Naive B cell (primary cell): ENCODE measurements around the gene DPEP2NB. TPM values are rescaled to one million over a fixed set of nuclear protein-coding genes. Genes with fewer than 3 reads are reported as not detected.

ENCODE experiments used
- ATAC-seq, 2 donors: fragments of 150-1000 bp; cut with Tn5 transposase; 2 replicates each; pipeline ENCODE4 v1.10.0; 2021; ENCODE audit warnings: low read depth in 2 of 2, mild to moderate bottlenecking in 2 of 2, moderate library complexity in 2 of 2
- DNase-seq: peaks from one replicate; pipeline ENCODE4 v3.0.0; 2022
- H3K27ac Mint-ChIP-seq, 6 donors: one replicate each; pipeline ENCODE4 v1.8.0; 2020 to 2022; ENCODE audit warnings: mild to moderate bottlenecking in 6 of 6, mixed read lengths in 6 of 6, moderate library complexity in 5 of 6, inconsistent platforms in 2 of 6
- H3K27me3 Mint-ChIP-seq, 3 donors: one replicate each; pipeline ENCODE4 v1.8.0; 2021 to 2022; ENCODE audit warnings: mixed read lengths in 3 of 3, mild to moderate bottlenecking in 1 of 3
- H3K36me3 Mint-ChIP-seq, 2 donors: one replicate each; pipeline ENCODE4 v1.8.0; 2020 to 2022; ENCODE audit warnings: mixed read lengths in 2 of 2, inconsistent platforms in 1 of 2, mild to moderate bottlenecking in 1 of 2
- H3K4me1 Mint-ChIP-seq, 3 donors: one replicate each; pipeline ENCODE4 v1.8.0; 2020 to 2022; ENCODE audit warnings: mixed read lengths in 3 of 3, inconsistent platforms in 1 of 3, mild to moderate bottlenecking in 1 of 3, moderate library complexity in 1 of 3
- H3K4me3 Mint-ChIP-seq, 8 donors: one replicate each; pipeline ENCODE4 v1.8.0; 2020 to 2022; ENCODE audit warnings: mild to moderate bottlenecking in 8 of 8, mixed read lengths in 8 of 8, moderate library complexity in 8 of 8, inconsistent platforms in 2 of 8
- H3K9me3 Mint-ChIP-seq, 7 donors: one replicate each; pipeline ENCODE4 v1.8.0; 2020 to 2022; ENCODE audit warnings: mixed read lengths in 7 of 7, mild to moderate bottlenecking in 5 of 7, inconsistent platforms in 2 of 7, moderate library complexity in 1 of 7
- polyA plus RNA-seq, 6 donors: library from polyadenylated mRNA; unstranded; fragments of 300-500 nt; fragmentation: Illumina TruSeq; gene quantifications; one replicate each; pipeline ENCODE4 v1.2.3, GENCODE V29; 2021; ENCODE audit warnings: low read depth in 6 of 6

The DPEP2NB gene, protein sequence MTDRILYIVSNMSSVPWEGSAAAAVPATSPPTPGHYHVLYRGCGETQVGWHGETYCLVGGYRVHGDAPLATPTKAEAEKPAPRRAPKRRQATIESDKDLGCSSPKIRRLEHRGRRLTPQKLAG
- polyA plus RNA-seq: under 1 TPM in 1 of 6 donors, not detected in 5; 0.45 TPM

DNA sequence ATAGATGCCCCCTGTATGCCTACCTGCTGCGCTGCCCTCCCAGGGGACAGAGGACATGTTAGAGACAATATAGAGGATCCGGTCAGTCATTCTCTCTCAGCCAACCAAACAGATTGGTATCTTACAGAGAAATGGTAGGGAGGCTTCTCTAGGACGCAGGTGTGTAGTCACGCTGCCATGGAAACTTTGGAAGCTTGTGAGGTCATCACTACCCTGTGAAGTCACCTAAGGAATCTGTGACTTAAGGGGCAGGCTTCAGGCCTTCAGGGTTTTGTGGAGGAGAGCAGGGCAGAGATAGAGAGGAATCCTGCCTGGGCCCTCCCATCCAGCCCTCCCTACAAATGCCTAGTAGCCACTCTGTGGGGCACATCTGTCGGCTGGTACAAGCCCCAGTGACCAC, at the start of gene DPEP2NB:
Gene DPEP2NB (minus strand): TSS at position 231 of the 400 bp plus-strand sequence. CDS start 141 bp downstream, at position 90.
- H3K27ac Mint-ChIP-seq: peak within 1 kb of the TSS in 2 of 6 donors; percentile 39 to 60
- peaks cover 9 to 17% (median 12%) of the 10 kb centered on the region in 3 donors for H3K4me1 Mint-ChIP-seq
- H3K27me3 Mint-ChIP-seq: no peaks in the 10 kb centered on the region
- ATAC-seq (no peak), DNase-seq (no peak)
- no peaks in the 10 kb centered on the region for H3K9me3 Mint-ChIP-seq
- H3K4me3 Mint-ChIP-seq: no peak within 1 kb of the TSS
- H3K36me3 Mint-ChIP-seq: no peaks in the 10 kb centered on the region

DNA sequence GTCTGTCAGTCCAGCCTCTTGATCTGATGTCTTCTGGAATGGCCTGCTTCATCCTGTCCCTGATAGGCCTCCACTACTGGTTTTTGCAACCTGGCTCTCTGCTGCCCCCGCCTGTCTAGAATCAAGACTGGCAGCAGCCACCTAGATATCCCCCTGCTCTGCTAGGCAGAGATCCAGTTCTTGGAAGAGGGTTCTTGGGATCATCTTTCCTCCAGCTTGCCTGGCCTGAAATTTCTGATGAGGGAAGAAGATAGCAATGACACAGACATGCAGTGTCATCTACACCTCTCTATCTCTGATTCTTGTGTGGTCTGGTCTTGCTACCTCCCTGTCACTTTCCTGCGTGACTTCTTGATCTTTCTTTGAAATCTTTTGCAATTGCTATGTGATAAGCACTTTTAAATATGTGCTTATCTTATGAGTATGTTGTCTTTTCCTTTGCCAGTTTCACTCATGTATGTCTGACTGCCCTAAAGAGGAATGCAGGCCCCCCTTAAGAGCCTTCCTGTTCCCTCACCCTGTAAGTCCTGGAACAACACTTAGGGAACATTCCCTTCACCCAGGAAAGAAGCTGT, 49.2 kb upstream of the DPEP2NB start:
- Mint-ChIP-seq H3K4me1 (peaks cover 38 to 53% (median 46%) of the 10 kb centered on the region in 3 donors), H3K4me3 (no peak overlapping the region), H3K36me3 (peaks cover 14 to 15% of the 10 kb centered on the region in 2 donors), H3K27ac (peak overlapping the region in 3 of 6 donors; percentile 36 to 79 (median 54)), H3K27me3 (no peaks in the 10 kb centered on the region), H3K9me3 (no peaks in the 10 kb centered on the region)
- ATAC-seq (peak; percentile 81 to 94), DNase-seq (peak; percentile 61)

DNA sequence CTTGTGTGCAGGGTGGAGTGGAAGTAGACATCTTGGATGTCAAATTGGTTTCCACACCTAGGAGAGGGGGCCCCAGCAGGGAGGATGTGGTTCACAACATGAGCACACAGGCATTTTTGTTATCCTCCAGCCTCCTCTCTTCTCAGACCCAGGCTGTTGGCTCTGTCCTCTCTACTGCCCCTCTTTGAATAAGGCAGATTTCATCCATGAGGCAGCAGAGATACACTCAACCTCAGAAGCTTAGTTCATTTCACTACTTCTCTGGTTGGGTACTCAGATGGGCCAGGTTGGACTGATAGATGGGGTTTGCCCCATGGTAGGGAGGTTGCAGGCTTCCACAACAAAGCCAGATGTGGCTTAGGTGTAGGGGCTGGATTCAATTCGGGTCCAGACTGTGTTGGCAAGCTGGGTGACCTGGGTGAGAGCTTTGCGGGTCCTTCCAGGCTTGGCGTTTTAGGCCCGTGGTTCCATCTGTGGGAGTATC, 47.2 kb upstream of the DPEP2NB start:
- Mint-ChIP-seq H3K27me3 (no peaks in the 10 kb centered on the region), H3K4me1 (peaks cover 36 to 46% (median 37%) of the 10 kb centered on the region in 3 donors), H3K27ac (peak overlapping the region in 2 of 6 donors; percentile 60 to 67), H3K9me3 (no peaks in the 10 kb centered on the region), H3K36me3 (peaks cover 11 to 24% of the 10 kb centered on the region in 2 donors), H3K4me3 (no peak overlapping the region)
- DNase-seq: no peak
- ATAC-seq: no peak

DNA sequence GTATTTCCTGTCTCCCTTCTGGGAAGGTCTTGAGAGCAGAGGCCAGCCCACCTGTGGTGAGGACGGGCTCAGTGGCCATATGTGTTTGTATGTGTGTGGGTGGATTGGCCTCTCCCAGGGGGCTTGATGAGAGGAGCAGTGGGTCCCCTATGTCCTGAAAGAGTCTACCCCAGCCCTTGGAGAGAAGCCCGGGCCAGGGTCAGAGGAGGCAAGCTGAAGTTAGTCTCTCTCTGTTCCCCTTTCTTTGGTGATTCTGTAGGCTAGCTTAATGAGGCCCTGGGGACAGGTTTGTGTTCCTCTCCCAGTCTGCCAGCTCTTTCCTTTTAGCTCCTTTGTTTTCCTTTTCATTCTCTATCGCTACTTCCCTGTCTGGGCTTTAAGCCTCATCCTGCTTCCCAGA, 45.7 kb upstream of the DPEP2NB start:
- Mint-ChIP-seq H3K4me1 (peaks cover 31 to 39% (median 37%) of the 10 kb centered on the region in 3 donors), H3K27ac (peak overlapping the region in 5 of 6 donors; percentile 54 to 92 (median 72)), H3K4me3 (no peak overlapping the region), H3K9me3 (no peaks in the 10 kb centered on the region), H3K36me3 (peaks cover 11 to 36% of the 10 kb centered on the region in 2 donors), H3K27me3 (no peaks in the 10 kb centered on the region)
- no peak for ATAC-seq
- no peak for DNase-seq

DNA sequence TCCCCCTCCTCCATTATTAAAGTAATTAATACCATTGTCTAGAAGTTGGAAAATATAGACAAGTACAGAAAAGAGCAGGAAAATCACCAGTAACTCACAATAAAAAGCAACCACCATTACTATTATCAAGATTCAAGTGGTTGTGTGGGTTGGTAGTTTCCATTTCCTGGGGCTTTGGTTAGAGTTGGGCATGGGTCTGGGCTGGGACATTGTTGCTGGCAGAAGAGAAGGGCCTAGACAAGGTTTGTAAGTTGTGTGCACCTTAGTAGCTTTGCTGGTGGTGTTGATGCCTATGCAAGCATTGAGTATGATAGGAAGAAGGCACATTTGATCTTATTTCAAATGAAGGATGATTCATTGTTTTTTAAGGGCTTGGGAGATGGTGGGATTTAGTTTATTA, 44.1 kb upstream of the DPEP2NB start:
- H3K36me3 Mint-ChIP-seq: peaks cover 16 to 34% of the 10 kb centered on the region in 2 donors
- H3K4me3 Mint-ChIP-seq: no peak overlapping the region
- H3K27ac Mint-ChIP-seq: peak overlapping the region in 5 of 6 donors; percentile 17 to 82 (median 41)
- H3K9me3 Mint-ChIP-seq: no peaks in the 10 kb centered on the region
- no peak for ATAC-seq
- DNase-seq: no peak
- H3K4me1 Mint-ChIP-seq: peaks cover 23 to 37% (median 34%) of the 10 kb centered on the region in 3 donors
- H3K27me3 Mint-ChIP-seq: no peaks in the 10 kb centered on the region

DNA sequence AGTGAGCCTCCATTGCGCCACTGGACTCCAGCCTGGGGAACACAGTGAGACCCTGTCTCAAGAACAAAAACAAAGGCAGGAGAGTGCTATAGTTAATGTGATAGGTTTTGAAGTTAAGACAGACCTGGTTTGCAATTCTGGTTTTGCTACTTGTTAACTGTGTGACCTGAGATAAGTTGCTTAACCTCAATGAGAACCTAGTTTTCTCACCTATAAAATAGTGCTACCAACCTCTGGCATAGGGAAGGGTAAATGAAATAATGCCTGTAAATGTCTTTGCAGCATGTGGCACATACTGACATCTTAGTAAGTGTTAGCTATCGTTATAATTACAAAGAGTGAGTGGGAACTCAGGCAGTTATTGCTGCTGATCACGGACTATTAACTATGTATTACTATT, 39.7 kb upstream of the DPEP2NB start:
- DNase-seq (no peak), ATAC-seq (no peak)
- Mint-ChIP-seq H3K4me3 (no peak overlapping the region), H3K9me3 (no peaks in the 10 kb centered on the region), H3K4me1 (peaks cover 17 to 28% (median 26%) of the 10 kb centered on the region in 3 donors), H3K36me3 (peaks cover 5 to 24% of the 10 kb centered on the region in 2 donors), H3K27ac (no peak overlapping the region), H3K27me3 (no peaks in the 10 kb centered on the region)

DNA sequence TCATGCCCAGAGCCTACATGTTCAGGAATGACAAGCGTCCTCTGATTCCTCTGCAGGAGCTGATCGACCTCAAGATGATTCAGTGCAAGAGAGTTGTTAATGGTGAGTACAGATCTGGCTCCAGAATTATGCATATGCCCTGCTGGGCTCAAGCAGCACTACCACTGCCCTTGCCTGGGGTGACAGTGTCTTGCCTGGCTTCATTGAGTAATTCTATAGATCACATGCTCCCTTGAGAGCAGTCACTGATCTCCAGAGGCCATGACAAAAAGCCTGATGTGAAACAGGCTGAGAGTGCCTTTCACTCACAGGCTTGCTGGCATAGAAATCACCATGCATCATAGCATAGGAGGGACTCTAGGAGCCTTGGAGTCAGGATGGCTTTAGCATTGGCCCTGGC, 33.7 kb upstream of the DPEP2NB start:
- DNase-seq: no peak
- H3K27me3 Mint-ChIP-seq: no peaks in the 10 kb centered on the region
- H3K27ac Mint-ChIP-seq: no peak overlapping the region
- H3K4me3 Mint-ChIP-seq: no peak overlapping the region
- no peak for ATAC-seq
- H3K36me3 Mint-ChIP-seq: peaks cover 0 to 4% of the 10 kb centered on the region in 2 donors
- no peaks in the 10 kb centered on the region for H3K9me3 Mint-ChIP-seq
- H3K4me1 Mint-ChIP-seq: peaks cover 23 to 54% (median 35%) of the 10 kb centered on the region in 3 donors

DNA sequence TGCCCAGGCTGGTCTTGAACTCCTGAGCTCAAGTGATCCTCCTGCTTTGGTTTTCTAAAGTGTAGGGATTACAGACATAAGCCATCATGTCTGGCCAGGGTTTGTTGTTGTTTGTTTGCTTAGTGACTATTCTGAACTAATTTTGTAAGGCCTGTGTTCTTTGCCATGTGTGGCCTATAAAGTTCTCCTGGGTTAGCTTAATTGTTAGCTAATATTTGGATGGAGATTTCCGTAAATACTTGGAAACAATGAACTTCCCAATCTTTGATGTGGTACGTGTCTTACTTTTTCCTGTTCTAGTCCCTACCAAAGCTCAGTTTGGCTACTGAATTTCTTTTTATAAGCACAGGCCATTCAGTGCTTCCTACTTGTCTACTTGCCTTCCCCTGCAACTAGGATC, 32.3 kb upstream of the DPEP2NB start:
- H3K27ac Mint-ChIP-seq: peak overlapping the region in 4 of 6 donors; percentile 10 to 93 (median 50)
- DNase-seq: no peak
- H3K4me1 Mint-ChIP-seq: peaks cover 18 to 52% (median 36%) of the 10 kb centered on the region in 3 donors
- H3K4me3 Mint-ChIP-seq: no peak overlapping the region
- ATAC-seq: no peak
- peaks cover 0 to 4% of the 10 kb centered on the region in 2 donors for H3K36me3 Mint-ChIP-seq
- H3K9me3 Mint-ChIP-seq: no peaks in the 10 kb centered on the region
- no peaks in the 10 kb centered on the region for H3K27me3 Mint-ChIP-seq

DNA sequence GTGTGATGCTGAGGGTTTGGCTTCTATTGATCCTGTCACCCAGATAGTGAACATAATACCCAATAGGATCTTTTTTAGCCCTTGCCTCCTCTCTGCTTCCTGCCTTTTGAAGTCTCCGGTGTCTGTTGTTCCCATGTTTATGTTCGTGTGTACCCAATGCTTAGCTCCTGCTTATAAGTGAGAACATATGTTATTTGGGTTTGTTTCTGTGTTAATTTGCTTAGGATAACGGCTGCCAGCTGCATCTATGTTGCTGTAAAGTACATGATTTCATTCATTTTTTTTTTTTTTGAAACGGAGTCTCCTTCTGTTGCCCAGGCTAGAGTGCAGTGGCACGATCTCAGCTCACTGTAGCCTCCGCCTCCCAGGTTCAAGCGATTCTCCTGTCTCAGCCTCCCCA, 30.4 kb upstream of the DPEP2NB start:
- ATAC-seq (no peak), DNase-seq (no peak)
- H3K9me3 Mint-ChIP-seq: no peaks in the 10 kb centered on the region
- peaks cover 0 to 4% of the 10 kb centered on the region in 2 donors for H3K36me3 Mint-ChIP-seq
- no peaks in the 10 kb centered on the region for H3K27me3 Mint-ChIP-seq
- peaks cover 25 to 55% (median 42%) of the 10 kb centered on the region in 3 donors for H3K4me1 Mint-ChIP-seq
- H3K27ac Mint-ChIP-seq: peak overlapping the region in 3 of 6 donors; percentile 51 to 77 (median 76)
- peak overlapping the region in 1 of 8 donors; percentile 70 for H3K4me3 Mint-ChIP-seq

DNA sequence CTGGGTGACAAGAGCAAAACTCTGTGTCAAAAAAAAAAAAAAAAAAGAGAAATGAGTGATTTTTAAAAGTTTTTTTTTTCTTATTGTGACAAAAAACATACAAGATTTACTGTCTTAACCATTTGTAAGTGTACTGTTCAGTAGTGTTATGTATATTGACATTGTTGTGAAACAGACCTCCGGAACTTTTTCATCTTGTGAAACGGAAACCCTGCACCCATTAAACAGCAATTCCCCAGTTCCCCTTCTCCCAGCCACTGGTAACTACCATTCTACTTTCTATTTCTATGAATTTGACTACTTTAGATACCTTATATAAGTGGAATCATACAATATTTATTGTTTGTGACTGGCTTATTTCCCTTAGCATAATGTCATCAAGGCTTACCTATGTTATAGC, 26.1 kb upstream of the DPEP2NB start:
- Mint-ChIP-seq H3K36me3 (peaks cover 0 to 8% of the 10 kb centered on the region in 2 donors), H3K9me3 (no peaks in the 10 kb centered on the region), H3K4me3 (peak overlapping the region in 2 of 8 donors; percentile 9 to 42), H3K27ac (peak overlapping the region in 3 of 6 donors; percentile 6 to 72 (median 49)), H3K4me1 (peaks cover 31 to 67% (median 57%) of the 10 kb centered on the region in 3 donors), H3K27me3 (no peaks in the 10 kb centered on the region)
- no peak for DNase-seq
- ATAC-seq: no peak

DNA sequence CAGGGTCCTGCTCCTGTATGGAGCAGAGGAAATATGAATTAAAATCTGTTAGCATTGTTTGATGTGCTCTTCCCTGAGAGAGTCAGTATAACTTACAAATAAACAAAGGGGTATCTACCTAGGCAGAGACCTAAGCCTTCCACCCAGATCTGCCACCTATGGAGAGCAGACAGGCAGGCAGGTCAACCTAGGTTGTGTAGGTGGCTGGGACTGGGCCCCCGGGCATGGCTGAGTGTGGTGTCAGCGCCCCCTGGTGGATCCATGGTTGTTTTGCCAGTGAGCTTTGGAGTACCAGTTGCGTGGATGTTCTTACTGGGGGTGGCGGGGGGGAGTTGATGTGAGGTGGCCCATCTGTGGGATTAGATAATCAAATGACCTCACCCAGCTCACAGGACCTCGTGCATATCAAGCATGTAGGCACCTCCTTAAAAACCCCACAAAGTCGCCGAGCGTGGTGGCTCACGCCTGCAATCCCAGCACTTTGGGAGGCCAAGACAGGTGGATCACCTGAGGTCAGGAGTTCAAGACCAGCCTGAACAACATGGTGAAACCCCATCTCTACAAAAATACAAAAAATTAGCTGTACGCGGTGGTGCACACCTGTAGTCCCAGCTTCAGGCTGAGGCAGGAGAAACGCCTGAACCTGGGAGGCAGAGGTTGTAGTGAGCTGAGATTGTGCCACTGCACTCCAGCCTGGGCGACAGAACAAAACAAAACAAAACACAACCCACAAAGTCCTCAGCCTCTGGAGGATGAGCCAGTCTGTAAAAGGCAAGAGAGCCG, 25.0 kb upstream of the DPEP2NB start:
- peaks cover 0 to 4% of the 10 kb centered on the region in 2 donors for H3K36me3 Mint-ChIP-seq
- peak; percentile 82 to 83 for ATAC-seq
- peak overlapping the region; percentile 36 to 94 (median 76) for H3K27ac Mint-ChIP-seq
- H3K4me1 Mint-ChIP-seq: peaks cover 30 to 66% (median 54%) of the 10 kb centered on the region in 3 donors
- H3K4me3 Mint-ChIP-seq: peak overlapping the region; percentile 76 to 97 (median 88)
- peak; percentile 85 for DNase-seq
- H3K27me3 Mint-ChIP-seq: no peaks in the 10 kb centered on the region
- H3K9me3 Mint-ChIP-seq: no peaks in the 10 kb centered on the region

DNA sequence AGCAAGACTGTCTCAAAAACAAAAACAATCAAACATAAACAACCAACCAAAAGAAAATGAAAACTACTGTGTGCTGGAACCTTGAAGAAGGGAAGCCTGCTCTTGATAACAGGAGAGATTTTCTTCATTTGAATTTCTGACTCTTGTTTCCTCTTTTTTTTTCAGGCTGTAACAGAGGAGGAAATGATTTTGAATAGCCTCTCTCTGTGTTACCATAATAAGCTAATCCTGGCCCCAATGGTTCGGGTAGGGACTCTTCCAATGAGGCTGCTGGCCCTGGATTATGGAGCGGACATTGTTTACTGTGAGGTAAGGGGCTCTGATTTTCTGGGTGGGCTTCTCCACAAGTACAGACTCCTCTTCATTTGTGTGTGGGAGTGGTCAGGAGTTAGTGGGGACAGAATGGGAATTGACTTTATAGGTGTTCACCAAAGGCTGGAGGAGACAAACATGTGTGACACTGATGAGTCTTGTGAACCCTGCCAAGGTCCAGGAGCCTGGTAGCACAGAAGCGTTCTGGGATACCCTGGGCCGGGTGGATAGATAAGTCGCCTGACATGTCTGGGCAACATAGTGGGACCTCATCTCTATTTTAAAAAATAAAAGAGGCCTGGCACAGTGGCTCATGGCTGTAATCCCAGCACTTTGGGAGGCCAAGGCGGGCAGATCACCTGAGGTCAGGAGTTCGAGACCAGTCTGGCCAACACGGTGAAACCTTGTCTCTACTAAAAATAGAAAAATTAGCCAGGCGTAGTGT, 22.3 kb upstream of the DPEP2NB start:
- H3K4me1 Mint-ChIP-seq: peaks cover 32 to 53% (median 47%) of the 10 kb centered on the region in 3 donors
- no peaks in the 10 kb centered on the region for H3K27me3 Mint-ChIP-seq
- DNase-seq: peak; percentile 58
- H3K36me3 Mint-ChIP-seq: peaks cover 0 to 4% of the 10 kb centered on the region in 2 donors
- H3K4me3 Mint-ChIP-seq: peak overlapping the region; percentile 88 to 97 (median 95)
- peak; percentile 65 to 67 for ATAC-seq
- H3K9me3 Mint-ChIP-seq: no peaks in the 10 kb centered on the region
- peak overlapping the region; percentile 68 to 98 (median 96) for H3K27ac Mint-ChIP-seq

DNA sequence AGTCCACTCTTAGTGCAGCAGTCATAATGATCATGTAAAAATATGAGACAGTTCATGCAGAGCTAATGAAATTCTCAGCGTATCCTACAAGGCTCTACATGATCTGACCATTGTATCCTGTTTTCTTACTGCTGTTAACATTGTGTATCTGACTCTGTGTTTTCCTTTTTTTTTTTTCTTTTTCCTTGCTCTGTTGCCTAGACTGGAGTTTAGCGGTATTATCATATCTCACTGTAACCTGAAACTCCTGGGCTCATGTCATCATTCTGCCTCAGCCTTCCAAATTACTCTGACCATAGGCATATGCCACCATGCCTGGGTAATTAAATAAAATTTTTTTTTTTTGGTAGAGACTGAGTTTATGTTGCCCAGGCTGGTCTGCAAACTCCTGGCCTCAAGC, 19.5 kb upstream of the DPEP2NB start:
- Mint-ChIP-seq H3K4me3 (no peak overlapping the region), H3K27me3 (no peaks in the 10 kb centered on the region), H3K4me1 (peaks cover 30 to 40% (median 39%) of the 10 kb centered on the region in 3 donors), H3K9me3 (peaks cover 0 to 1% (median 0%) of the 10 kb centered on the region in 7 donors), H3K36me3 (peaks cover 0 to 4% of the 10 kb centered on the region in 2 donors), H3K27ac (no peak overlapping the region)
- no peak for DNase-seq
- ATAC-seq: no peak
